Keratinocyte (primary cell): ENCODE results near the gene TACR1. TPM values are rescaled to one million over a fixed set of nuclear protein-coding genes. Genes with fewer than 3 reads are reported as not detected.
A peak's percentile ranks its signal among the peaks of the same experiment; 100 is the strongest.

Experiments used
- DNase-seq: peaks from one replicate; pipeline ENCODE4 v3.0.0-alpha.2; 2011; ENCODE audit warnings: low read depth, missing footprints, low spot score
- FAIRE-seq: peaks from 2 replicates; lab custom pipeline; 2011; peaks lifted over from hg19 to GRCh38; lab: Jason Lieb, UNC
- H2AFZ ChIP-seq: 2 replicates; pipeline ENCODE4 v1.6.0; 2012; ENCODE audit warnings: low read length, control low read depth, inconsistent platforms; ENCODE audit not compliant: control insufficient read depth
- H3K27ac ChIP-seq: 2 replicates; pipeline ENCODE4 v1.5.1; 2011; ENCODE audit warnings: low read length; ENCODE audit not compliant: control insufficient read depth, insufficient read depth
- H3K27me3 ChIP-seq: 3 replicates; pipeline ENCODE4 v1.6.0; 2011; ENCODE audit warnings: low read length; ENCODE audit not compliant: control insufficient read depth, insufficient read depth; ENCODE audit errors: extremely low read depth
- H3K36me3 ChIP-seq, 2 experiments: 2 replicates in 1 of 2; 3 replicates in 1 of 2; pipeline ENCODE4 v1.5.1; 2011; ENCODE audit warnings: low read length in 2 of 2, mild to moderate bottlenecking in 1 of 2; ENCODE audit not compliant: control insufficient read depth in 2 of 2, insufficient read depth in 2 of 2; ENCODE audit errors: extremely low read depth in 1 of 2
- H3K4me1 ChIP-seq: 3 replicates; pipeline ENCODE4 v1.5.1; 2011; ENCODE audit warnings: low read length; ENCODE audit not compliant: control insufficient read depth, insufficient read depth; ENCODE audit errors: extremely low read depth
- H3K4me2 ChIP-seq: 3 replicates; pipeline ENCODE4 v1.6.0; 2011; ENCODE audit warnings: low read depth, low read length; ENCODE audit not compliant: control insufficient read depth, insufficient read depth; ENCODE audit errors: extremely low read depth
- H3K4me3 ChIP-seq, 3 experiments: fragments of 200-600 bp in 1 of 3; sonication (generic) in 1 of 3; 2 replicates in 2 of 3; 3 replicates in 1 of 3; pipeline ENCODE4 v1.5.1; 2011 to 2016; ENCODE audit warnings: low read length in 3 of 3, mild to moderate bottlenecking in 3 of 3, control low read depth in 2 of 3, inconsistent platforms in 1 of 3, low read depth in 1 of 3, mixed read lengths in 1 of 3, mixed run types in 1 of 3, moderate library complexity in 1 of 3; ENCODE audit not compliant: control insufficient read depth in 2 of 3, insufficient read depth in 2 of 3; ENCODE audit errors: extremely low read depth in 1 of 3
- H3K79me2 ChIP-seq: 2 replicates; pipeline ENCODE4 v1.6.0; 2012; ENCODE audit warnings: low read length; ENCODE audit not compliant: control insufficient read depth, insufficient read depth
- H3K9ac ChIP-seq: 3 replicates; pipeline ENCODE4 v1.6.0; 2011; ENCODE audit warnings: low read length; ENCODE audit not compliant: control insufficient read depth, insufficient read depth; ENCODE audit errors: extremely low read depth
- H3K9me1 ChIP-seq: 3 replicates; pipeline ENCODE4 v1.6.0; 2011; ENCODE audit warnings: low read length; ENCODE audit not compliant: control insufficient read depth, insufficient read depth; ENCODE audit errors: extremely low read depth
- H3K9me3 ChIP-seq: 2 replicates; pipeline ENCODE4 v1.5.1; 2012; ENCODE audit warnings: low read depth, low read length; ENCODE audit not compliant: control insufficient read depth
- H4K20me1 ChIP-seq: 3 replicates; pipeline ENCODE4 v1.6.0; 2011; ENCODE audit warnings: low read length; ENCODE audit not compliant: control insufficient read depth, insufficient read depth; ENCODE audit errors: extremely low read depth
- EZH2 ChIP-seq: IDR thresholded peaks from one replicate; pipeline ENCODE4 v1.6.1; 2012; ENCODE audit warnings: inconsistent platforms, mild to moderate bottlenecking, low read length, moderate library complexity
- dilution Hi-C: fragments of 300-500 bp; cut with MboI; formaldehyde crosslinking; loops from one replicate; pipeline ENCODE4 v1.7.0; 2020; ENCODE audit warnings: low sequenced_read_pairs; ENCODE audit not compliant: extremely low pct_ligation_motif_present
- polyA plus RNA-seq, 5 experiments: library from polyadenylated mRNA; depleted of rRNA in 3 of 5; stranded (reverse) in 3 of 5; stranded (forward) in 1 of 5; unstranded in 1 of 5; fragments of >200 nt; gene quantifications; 1 replicate in 1 of 5; 2 replicates in 3 of 5; 3 replicates in 1 of 5; pipeline versions ENCODE4 v1.2.1 to v1.2.3, GENCODE V29; 2011 to 2012; ENCODE audit warnings: missing spikeins in 2 of 5, low read depth in 1 of 5, low replicate concordance in 1 of 5
- TF ChIP-seq, protein P1 (sequence below), 3 experiments: IDR thresholded peaks in 1 of 3; conservative IDR thresholded peaks in 1 of 3; optimal IDR thresholded peaks in 1 of 3; 2 replicates in 2 of 3; 3 replicates in 1 of 3; pipeline versions ENCODE3 to v1.5.1; 2011; ENCODE audit warnings: low read length in 3 of 3, mild to moderate bottlenecking in 3 of 3, moderate library complexity in 2 of 3, control low read depth in 1 of 3, inconsistent platforms in 1 of 3; ENCODE audit not compliant: insufficient read depth in 2 of 3; ENCODE audit errors: extremely low read depth in 1 of 3

TACR1 gene
- polyA plus RNA-seq, 1 donor (not counting 4 experiments of a cell fraction or from before 2014, with no cell fraction given), result not detected

GRCh38 chr2:75098856-75099255 lies 100.5 kb downstream of the TACR1 start:
- Histone ChIP-seq H3K79me2 (no peaks in the 10 kb centered on the region), H2AFZ (no peak overlapping the region), H3K9me3 (peaks cover 2% of the 10 kb centered on the region), H4K20me1 (no peaks in the 10 kb centered on the region), H3K4me2 (no peak overlapping the region), H3K4me1 (peaks cover 13% of the 10 kb centered on the region), H3K36me3 (no peaks in the 10 kb centered on the region), H3K9me1 (no peaks in the 10 kb centered on the region), H3K4me3 (no peak overlapping the region), H3K27me3 (no peaks in the 10 kb centered on the region), H3K27ac (no peak overlapping the region), H3K9ac (no peak overlapping the region)
- DNase-seq (no peak), FAIRE-seq (no peak)
- TF ChIP-seq, protein P1, sequence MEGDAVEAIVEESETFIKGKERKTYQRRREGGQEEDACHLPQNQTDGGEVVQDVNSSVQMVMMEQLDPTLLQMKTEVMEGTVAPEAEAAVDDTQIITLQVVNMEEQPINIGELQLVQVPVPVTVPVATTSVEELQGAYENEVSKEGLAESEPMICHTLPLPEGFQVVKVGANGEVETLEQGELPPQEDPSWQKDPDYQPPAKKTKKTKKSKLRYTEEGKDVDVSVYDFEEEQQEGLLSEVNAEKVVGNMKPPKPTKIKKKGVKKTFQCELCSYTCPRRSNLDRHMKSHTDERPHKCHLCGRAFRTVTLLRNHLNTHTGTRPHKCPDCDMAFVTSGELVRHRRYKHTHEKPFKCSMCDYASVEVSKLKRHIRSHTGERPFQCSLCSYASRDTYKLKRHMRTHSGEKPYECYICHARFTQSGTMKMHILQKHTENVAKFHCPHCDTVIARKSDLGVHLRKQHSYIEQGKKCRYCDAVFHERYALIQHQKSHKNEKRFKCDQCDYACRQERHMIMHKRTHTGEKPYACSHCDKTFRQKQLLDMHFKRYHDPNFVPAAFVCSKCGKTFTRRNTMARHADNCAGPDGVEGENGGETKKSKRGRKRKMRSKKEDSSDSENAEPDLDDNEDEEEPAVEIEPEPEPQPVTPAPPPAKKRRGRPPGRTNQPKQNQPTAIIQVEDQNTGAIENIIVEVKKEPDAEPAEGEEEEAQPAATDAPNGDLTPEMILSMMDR (optimal IDR thresholded peaks at IDR 0.05 in 1 of 3, IDR thresholded peaks at IDR 0.05 in 1 of 3, conservative IDR thresholded peaks at IDR 0.05 in 1 of 3; ENCODE audit: extremely low read depth in 1 of 3, insufficient read depth in 2 of 3, low read length in 3 of 3), result peak; percentile 43 to 60 (median 51)
- no peak for TF ChIP-seq EZH2
- dilution Hi-C loops, result no loop called here

GRCh38 chr2:75097831-75098230 lies 101.5 kb downstream of the TACR1 start:
- dilution Hi-C loops, result no loop called here
- Histone ChIP-seq H3K27me3 (no peaks in the 10 kb centered on the region), H3K4me1 (peaks cover 13% of the 10 kb centered on the region), H3K9me3 (peaks cover 2% of the 10 kb centered on the region), H2AFZ (no peak overlapping the region), H3K79me2 (no peaks in the 10 kb centered on the region), H3K9ac (no peak overlapping the region), H3K27ac (no peak overlapping the region), H4K20me1 (no peaks in the 10 kb centered on the region), H3K4me2 (no peak overlapping the region), H3K36me3 (no peaks in the 10 kb centered on the region), H3K4me3 (no peak overlapping the region), H3K9me1 (no peaks in the 10 kb centered on the region)
- DNase-seq, result no peak
- no peak for FAIRE-seq
- TF ChIP-seq, protein P1 (optimal IDR thresholded peaks at IDR 0.05 in 1 of 3, IDR thresholded peaks at IDR 0.05 in 1 of 3, conservative IDR thresholded peaks at IDR 0.05 in 1 of 3; ENCODE audit: extremely low read depth in 1 of 3, insufficient read depth in 2 of 3, low read length in 3 of 3), result no peak
- TF ChIP-seq EZH2, result no peak
